ENCODE measurements around the gene CLMP.

CLMP gene

DNA sequence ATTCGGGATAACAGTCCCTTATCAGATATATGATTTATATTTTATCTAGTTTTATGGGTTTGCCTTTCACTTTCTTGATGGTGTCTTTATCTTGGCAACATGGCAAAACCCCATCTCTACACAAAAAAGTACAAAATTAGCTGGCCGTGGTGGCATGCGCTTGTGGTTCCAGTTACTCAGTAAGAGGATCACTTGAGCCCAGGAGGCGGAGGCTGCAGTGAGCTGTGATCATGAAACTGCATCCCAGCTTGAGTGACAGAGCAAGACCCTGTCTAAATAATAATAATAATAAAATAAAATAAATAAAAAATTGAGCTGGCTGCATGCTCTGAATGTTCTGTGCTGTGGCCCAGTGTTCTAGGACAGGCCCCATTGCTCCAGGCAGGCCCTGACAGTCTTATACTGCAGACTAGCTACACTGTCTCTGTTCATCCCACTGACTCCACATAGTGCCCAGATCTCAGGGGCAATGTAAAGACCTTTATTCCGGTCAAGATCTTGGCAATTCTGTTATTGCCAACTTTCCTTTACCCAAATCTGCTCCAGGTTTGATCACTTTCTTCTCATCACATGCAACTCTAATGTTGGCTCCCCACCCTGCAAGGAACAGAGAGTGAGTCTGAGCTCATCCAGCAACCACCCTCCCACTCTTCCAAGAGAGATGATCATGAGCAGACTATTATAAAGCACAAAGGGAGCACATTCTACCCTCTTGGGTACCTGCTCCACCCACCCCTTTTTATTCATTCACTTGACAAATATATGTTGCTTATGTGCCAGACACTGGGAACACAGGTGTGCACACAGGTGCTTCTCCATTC lies 141.9 kb downstream of the CLMP start:
- no peak for FAIRE-seq

DNA sequence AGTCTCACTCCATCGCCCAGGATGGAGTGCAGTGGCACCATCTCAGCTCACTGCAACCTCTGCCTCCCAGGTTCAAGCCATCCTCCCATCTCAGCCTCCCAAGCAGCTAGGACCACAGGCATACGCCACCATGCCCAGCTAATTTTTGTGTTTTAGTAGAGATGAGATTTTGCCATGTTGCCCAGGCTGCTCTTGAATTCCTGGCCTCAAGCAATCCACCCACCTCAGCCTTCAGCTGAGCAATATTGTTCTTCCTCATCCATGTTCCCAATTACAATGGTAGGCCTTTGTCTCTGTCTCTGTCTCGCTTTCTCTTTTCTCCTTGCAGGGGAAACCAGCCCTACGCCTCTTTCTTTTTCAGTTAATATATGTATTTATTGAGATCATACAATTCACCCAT lies 143.4 kb downstream of the CLMP start:
- FAIRE-seq: no peak

- FAIRE-seq: no peak
Observed at GRCh38 chr11:123051146-123051545, 143.9 kb downstream of the CLMP start.

- no peak for FAIRE-seq
Observed at GRCh38 chr11:123047947-123048293, 147.1 kb downstream of the CLMP start.

GRCh38 chr11:123047266-123047946 lies 147.6 kb downstream of the CLMP start:
- FAIRE-seq: no peak

DNA sequence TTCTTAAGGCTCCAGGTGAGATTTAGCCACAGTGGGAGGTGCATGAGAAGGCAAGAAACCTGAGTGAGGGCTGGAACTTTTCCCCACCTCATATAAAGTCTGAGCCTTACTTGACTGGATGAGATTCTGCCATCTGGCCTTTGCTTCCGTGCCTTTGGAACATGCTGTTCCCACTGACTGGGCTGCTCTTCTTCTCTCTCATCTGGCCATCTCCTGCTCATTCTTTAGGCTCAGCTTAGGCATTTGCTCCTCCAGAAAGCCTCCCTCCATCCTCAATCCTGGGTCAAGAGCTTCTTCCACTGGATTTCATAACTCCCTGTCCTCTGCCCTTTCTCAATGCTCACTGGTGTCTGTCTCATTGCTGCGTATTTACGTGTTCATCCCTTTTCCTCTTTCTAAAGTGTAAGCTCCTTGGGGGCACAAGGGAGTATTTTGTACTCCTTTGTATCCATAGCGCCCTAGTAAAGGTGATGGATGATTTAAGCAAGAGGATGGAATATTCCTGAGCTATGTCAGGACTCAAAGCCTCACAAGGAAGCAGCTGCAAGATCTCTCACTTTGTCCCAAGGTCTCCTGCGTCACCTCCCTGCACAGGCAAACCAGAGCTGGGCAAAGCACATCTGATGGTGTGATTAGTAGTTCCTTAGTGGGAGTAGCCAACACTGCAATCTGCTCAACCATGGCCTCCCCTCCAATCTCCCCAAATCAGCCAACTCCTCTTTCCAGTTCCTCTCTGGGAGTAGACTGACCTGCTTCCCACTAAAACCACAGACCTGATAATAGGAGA lies 148.4 kb downstream of the CLMP start:
- no peak for FAIRE-seq

DNA sequence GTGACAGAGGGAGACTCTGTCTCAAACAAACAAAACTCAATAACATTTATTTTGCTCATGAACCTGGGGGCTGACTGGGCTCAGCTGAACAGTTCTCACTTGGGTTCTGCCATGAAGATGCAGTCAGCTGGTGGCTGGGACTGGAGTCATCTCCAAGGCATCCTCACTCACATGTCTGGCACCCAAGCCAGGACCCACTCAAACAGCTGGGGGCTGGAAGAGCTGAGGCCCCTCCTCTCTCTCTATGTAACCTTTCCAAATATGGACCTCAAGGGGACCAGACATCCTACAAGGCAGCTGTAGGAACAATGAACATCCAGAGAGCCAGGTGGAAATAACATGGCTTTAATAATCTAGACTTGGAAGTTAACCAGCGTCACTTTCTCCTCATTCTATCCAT lies 149.9 kb downstream of the CLMP start:
- FAIRE-seq: no peak

GRCh38 chr11:123041185-123041584 lies 153.9 kb downstream of the CLMP start:
- FAIRE-seq: no peak

GRCh38 chr11:123040111-123040432 lies 155.0 kb downstream of the CLMP start:
- FAIRE-seq: no peak

DNA sequence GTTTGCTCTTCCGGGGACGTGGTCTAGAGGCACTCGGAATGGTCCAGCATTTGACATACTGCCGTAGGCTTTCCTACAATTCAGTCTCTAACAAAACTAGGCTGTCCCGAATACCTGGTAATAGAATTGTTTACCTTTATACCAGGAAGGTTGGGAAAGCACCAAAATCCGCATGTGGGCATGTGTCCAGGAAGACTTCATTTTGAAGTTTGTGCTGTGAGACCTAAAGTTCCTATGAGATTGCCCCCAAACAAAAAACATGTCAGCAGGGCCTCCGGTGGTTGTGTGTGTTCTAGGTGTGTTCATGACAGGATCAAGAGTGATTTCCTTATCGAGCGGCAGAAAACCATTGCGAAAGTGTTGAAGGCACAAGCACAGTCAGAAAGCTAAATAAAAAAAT lies 159.2 kb downstream of the CLMP start:
- FAIRE-seq: no peak

GRCh38 chr11:123034597-123034996 lies 160.5 kb downstream of the CLMP start:
- no peak for FAIRE-seq

DNA sequence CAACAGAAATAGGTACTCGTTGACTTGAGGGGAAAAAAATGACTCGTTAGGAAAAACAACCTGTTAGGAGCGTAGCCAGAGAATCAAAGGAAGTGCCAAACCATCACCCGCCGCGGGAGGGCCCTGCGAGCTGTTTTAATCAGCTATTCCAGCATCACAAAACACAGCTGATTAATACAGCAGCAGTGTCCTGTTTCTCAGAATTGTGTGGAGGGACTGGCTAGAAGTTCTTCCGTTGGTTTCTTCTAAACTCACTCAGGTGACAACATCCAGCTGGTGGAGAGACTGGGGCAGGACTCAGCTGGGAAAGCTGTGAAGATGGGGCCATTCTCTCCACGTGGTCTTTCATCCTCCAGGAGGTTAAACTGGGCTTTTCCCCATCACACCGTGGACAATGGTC lies 161.2 kb downstream of the CLMP start:
- no peak for FAIRE-seq

DNA sequence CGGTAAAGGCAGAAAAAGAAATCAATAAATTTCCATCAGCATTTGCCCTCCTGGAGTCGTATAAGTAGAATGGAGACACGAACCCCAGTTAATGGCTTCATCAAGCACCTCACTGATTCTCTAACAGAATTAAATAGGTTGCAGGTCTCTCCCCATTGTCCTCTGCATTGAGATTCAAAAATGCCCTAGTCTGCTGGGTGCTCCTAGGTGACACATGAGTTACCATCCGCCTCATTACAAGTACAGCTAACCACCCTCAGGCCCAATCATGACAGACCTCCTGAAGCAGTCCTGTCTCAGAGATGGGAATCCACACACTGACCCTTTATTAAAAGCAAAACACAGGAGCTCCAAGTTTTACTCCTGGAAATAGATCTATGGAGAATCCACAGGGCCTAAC lies 164.5 kb downstream of the CLMP start:
- FAIRE-seq: no peak

GRCh38 chr11:123020968-123021367 lies 174.1 kb downstream of the CLMP start:
- FAIRE-seq: no peak

Data from colon (tissue), 2 donors.